ENCODE results near the gene ETV6. TPM values are rescaled to one million over a fixed set of nuclear protein-coding genes. Genes with fewer than 3 reads are reported as not detected.

ETV6 gene
- total RNA-seq, 6 experiments from 2014 or later, result 14.6 to 20.5 (median 16.6) TPM

DNA sequence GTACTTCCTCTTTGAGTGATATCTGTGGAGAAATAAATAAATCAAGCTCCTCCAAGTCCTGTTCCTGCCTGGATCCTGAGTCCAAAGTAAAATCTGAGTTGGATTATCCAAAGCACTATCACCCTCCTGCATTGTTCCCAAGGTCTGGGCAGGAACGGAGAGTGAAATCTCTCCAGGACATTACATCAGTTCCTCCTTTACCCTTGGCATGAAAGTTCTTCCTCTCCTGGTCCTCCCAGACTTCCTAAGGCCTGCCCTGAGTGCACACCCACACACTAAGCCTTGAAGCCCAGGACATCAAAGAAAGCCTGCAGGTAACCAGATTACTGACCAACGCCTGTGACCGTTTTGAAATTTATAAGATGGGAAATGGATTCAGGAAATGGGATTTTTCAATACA, 214.5 kb downstream of the ETV6 start:
- peaks cover 16% of the 10 kb centered on the region for H3K9me3 Mint-ChIP-seq
- H3K36me3 Mint-ChIP-seq (ENCODE audit: low read depth), result peaks cover 34% of the 10 kb centered on the region
- DNase-seq, result no peak
- TF ChIP-seq, protein P1, sequence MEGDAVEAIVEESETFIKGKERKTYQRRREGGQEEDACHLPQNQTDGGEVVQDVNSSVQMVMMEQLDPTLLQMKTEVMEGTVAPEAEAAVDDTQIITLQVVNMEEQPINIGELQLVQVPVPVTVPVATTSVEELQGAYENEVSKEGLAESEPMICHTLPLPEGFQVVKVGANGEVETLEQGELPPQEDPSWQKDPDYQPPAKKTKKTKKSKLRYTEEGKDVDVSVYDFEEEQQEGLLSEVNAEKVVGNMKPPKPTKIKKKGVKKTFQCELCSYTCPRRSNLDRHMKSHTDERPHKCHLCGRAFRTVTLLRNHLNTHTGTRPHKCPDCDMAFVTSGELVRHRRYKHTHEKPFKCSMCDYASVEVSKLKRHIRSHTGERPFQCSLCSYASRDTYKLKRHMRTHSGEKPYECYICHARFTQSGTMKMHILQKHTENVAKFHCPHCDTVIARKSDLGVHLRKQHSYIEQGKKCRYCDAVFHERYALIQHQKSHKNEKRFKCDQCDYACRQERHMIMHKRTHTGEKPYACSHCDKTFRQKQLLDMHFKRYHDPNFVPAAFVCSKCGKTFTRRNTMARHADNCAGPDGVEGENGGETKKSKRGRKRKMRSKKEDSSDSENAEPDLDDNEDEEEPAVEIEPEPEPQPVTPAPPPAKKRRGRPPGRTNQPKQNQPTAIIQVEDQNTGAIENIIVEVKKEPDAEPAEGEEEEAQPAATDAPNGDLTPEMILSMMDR (IDR thresholded peaks at IDR 0.05), result no peak
- no peaks in the 10 kb centered on the region for H3K27me3 Mint-ChIP-seq (ENCODE audit: insufficient read depth)
- H3K27ac Mint-ChIP-seq, result no peak overlapping the region
- H3K4me1 Mint-ChIP-seq (ENCODE audit: low read depth), result peaks cover 21% of the 10 kb centered on the region
- H3K4me3 Mint-ChIP-seq, result no peak overlapping the region

DNA sequence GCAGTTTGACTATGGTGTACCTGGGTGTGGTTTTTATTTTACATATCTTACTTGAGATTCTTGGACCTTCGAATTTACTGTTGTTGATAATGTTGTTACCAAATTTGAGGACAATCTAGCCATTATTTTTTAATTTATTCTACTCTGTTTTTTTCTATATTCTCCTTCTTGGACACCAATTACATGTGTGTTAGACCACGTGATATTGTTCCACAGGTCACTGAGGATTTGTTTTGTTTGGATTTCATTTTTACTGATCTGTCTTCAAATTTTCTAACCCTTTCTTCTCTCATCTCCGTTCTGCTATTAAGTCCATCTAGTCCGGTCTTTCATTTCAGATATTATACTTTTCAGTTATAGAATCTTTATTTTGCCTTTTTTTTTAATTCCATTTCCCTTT, 216.3 kb downstream of the ETV6 start:
- peaks cover 16% of the 10 kb centered on the region for H3K9me3 Mint-ChIP-seq
- peaks cover 21% of the 10 kb centered on the region for H3K4me1 Mint-ChIP-seq (ENCODE audit: low read depth)
- H3K27me3 Mint-ChIP-seq (ENCODE audit: insufficient read depth), result no peaks in the 10 kb centered on the region
- H3K27ac Mint-ChIP-seq, result no peak overlapping the region
- DNase-seq, result peak; percentile 7
- TF ChIP-seq, protein P1 (IDR thresholded peaks at IDR 0.05), result no peak
- peaks cover 43% of the 10 kb centered on the region for H3K36me3 Mint-ChIP-seq (ENCODE audit: low read depth)
- no peak overlapping the region for H3K4me3 Mint-ChIP-seq

DNA sequence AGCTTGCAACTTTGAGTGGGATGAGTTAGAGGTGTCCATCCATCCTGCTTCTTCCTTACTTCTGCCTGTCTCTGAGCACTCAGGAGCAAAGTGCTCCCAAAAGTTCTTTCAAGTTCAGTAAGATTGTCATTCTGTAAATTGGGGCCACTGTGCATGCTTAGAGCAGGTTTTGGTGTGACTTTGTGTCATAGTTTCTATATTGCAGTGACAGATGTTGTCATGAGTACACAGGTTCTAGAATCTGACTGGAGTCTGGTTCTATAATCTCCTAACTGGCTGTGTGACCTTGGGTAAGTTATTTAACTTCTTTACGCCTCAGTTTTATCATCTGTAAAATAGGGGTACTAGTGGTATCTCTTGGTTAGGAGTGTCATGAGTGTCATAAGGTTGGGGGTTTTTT, 218.6 kb downstream of the ETV6 start:
- no peaks in the 10 kb centered on the region for H3K27me3 Mint-ChIP-seq (ENCODE audit: insufficient read depth)
- no peak overlapping the region for H3K4me3 Mint-ChIP-seq
- DNase-seq, result no peak
- H3K9me3 Mint-ChIP-seq, result peaks cover 16% of the 10 kb centered on the region
- TF ChIP-seq, protein P1 (IDR thresholded peaks at IDR 0.05), result no peak
- H3K36me3 Mint-ChIP-seq (ENCODE audit: low read depth), result peaks cover 40% of the 10 kb centered on the region
- H3K27ac Mint-ChIP-seq, result no peak overlapping the region
- H3K4me1 Mint-ChIP-seq (ENCODE audit: low read depth), result peaks cover 7% of the 10 kb centered on the region

DNA sequence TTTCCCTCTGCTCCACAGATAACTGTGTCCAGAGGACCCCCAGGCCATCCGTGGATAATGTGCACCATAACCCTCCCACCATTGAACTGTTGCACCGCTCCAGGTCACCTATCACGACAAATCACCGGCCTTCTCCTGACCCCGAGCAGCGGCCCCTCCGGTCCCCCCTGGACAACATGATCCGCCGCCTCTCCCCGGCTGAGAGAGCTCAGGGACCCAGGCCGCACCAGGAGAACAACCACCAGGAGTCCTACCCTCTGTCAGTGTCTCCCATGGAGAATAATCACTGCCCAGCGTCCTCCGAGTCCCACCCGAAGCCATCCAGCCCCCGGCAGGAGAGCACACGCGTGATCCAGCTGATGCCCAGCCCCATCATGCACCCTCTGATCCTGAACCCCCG, 219.9 kb downstream of the ETV6 start:
- H3K4me1 Mint-ChIP-seq (ENCODE audit: low read depth), result peaks cover 7% of the 10 kb centered on the region
- DNase-seq, result no peak
- H3K36me3 Mint-ChIP-seq (ENCODE audit: low read depth), result peaks cover 34% of the 10 kb centered on the region
- TF ChIP-seq, protein P1 (IDR thresholded peaks at IDR 0.05), result no peak
- 0 out of 2 replicates have a peak, but pooled peaks cover 2% of the 10 kb centered on the region for H3K27me3 Mint-ChIP-seq (ENCODE audit: insufficient read depth)
- peaks cover 16% of the 10 kb centered on the region for H3K9me3 Mint-ChIP-seq
- H3K4me3 Mint-ChIP-seq, result no peak overlapping the region
- H3K27ac Mint-ChIP-seq, result no peak overlapping the region

DNA sequence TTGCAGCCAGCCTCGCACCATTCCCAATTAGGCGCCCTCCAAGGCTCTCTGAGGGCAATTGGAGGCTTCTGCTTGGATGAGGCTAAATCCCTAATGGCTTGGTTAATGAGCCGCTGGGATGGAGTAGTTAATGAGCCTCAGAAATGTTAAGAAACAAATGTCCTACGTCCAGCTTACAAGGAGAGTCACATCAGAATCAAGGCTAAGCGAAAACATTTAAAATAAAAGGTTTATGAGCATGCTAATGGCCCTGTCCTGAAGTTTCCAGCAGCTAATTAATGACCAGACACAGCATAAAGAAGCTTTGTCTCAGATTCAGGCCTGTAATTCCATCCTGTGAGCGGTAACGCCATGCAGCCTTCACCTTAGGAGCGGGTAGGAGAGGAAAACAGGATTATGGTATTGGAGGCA, 220.6 kb downstream of the ETV6 start:
- H3K9me3 Mint-ChIP-seq, result peaks cover 16% of the 10 kb centered on the region
- TF ChIP-seq, protein P1 (IDR thresholded peaks at IDR 0.05), result no peak
- H3K27me3 Mint-ChIP-seq (ENCODE audit: insufficient read depth), result 0 out of 2 replicates have a peak, but pooled peaks cover 2% of the 10 kb centered on the region
- DNase-seq, result no peak
- H3K4me1 Mint-ChIP-seq (ENCODE audit: low read depth), result peaks cover 8% of the 10 kb centered on the region
- H3K36me3 Mint-ChIP-seq (ENCODE audit: low read depth), result peaks cover 31% of the 10 kb centered on the region
- no peak overlapping the region for H3K27ac Mint-ChIP-seq
- H3K4me3 Mint-ChIP-seq, result no peak overlapping the region

DNA sequence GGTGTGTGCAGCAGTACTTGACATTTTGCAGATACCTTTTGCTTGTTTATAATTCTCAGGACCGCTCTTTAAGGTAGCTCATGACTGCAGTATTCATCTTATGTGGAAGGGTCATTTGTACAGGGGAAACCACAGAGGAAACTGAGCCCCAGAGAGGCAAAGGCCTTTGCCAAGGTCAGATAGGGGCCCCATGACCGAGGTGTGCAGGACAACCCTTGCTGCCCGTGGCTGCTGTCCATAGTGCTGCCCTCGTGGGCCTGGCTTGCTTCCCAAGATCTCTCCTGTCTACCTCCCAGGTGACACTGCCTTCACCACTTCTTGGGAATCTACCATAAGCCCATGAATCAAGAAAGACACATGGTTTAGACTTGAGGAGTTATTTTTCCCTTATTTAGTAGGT, 222.6 kb downstream of the ETV6 start:
- no peak for DNase-seq
- Mint-ChIP-seq H3K4me3 (no peak overlapping the region), H3K27ac (no peak overlapping the region), H3K27me3 (ENCODE audit: insufficient read depth) (0 out of 2 replicates have a peak, but pooled peaks cover 2% of the 10 kb centered on the region), H3K4me1 (ENCODE audit: low read depth) (peaks cover 25% of the 10 kb centered on the region), H3K9me3 (peaks cover 1% of the 10 kb centered on the region), H3K36me3 (ENCODE audit: low read depth) (peaks cover 11% of the 10 kb centered on the region)
- TF ChIP-seq, protein P1 (IDR thresholded peaks at IDR 0.05), result no peak

Data from HFFc6 (cell line).